ENCODE data around the gene PLEKHO2.
"Not testable (repeated sequence)": the region's sequence is repeated elsewhere in the genome, so short reads cannot be mapped to it uniquely, and the experiment has no call there.

The PLEKHO2 gene

DNA sequence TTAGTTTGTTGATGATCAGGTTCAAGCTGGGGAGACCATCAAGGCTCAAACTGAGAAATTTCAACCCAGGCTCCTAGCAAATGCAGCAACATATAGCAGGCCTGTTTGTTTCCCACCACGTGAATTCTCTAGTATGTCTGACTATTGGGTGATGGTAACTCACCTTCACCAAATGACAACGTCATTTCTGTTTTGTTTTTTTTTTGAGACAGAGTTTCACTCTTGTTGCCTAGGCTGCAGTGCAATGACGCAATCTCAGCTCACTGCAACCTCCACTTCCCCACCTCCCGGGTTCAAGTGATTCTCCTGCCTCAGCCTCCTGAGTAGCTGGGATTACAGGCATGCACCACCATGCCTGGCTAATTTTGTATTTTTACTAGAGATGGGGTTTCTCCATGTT, 26.8 kb upstream of the PLEKHO2 start:
- H2BK15ac ChIP-seq (ENCODE audit: low read length); H2BK5ac ChIP-seq (ENCODE audit: low read length); DNase-seq (ENCODE audit: low spot score); H3K23ac ChIP-seq (ENCODE audit: low read depth, low read length, poor library complexity); H3K9ac ChIP-seq (ENCODE audit: low read depth, low read length, poor library complexity); H3K27ac ChIP-seq (replicated peaks; ENCODE audit: low read length); H3K9me3 ChIP-seq (replicated peaks in 1 of 2; ENCODE audit: control insufficient read depth in 2 of 2, insufficient read depth in 1 of 2, low read depth in 1 of 2, low read length in 2 of 2); H4K91ac ChIP-seq (ENCODE audit: low read depth, low read length, poor library complexity); H2BK120ac ChIP-seq (ENCODE audit: low read depth, low read length); H4K8ac ChIP-seq (ENCODE audit: low read depth, low read length); H3K4me2 ChIP-seq (ENCODE audit: insufficient read depth, low read length, poor library complexity, severe bottlenecking); H3K4ac ChIP-seq (ENCODE audit: low read length); H2AK5ac ChIP-seq (ENCODE audit: low read depth, low read length); H3K4me3 ChIP-seq (ENCODE audit: low read length in 2 of 2); H3K79me1 ChIP-seq (ENCODE audit: low read depth, low read length); H2AFZ ChIP-seq (ENCODE audit: low read length); H3K14ac ChIP-seq (ENCODE audit: low read length); H3K18ac ChIP-seq (ENCODE audit: low read length); H3K27me3 ChIP-seq (ENCODE audit: control insufficient read depth in 3 of 3, insufficient read depth in 3 of 3, low read depth in 1 of 3, low read length in 3 of 3); H2BK12ac ChIP-seq (ENCODE audit: low read length): not testable (repeated sequence)
- Histone ChIP-seq H3K4me1 (ENCODE audit: control insufficient read depth in 2 of 2, insufficient read depth in 1 of 2, low read depth in 1 of 2, low read length in 2 of 2) (peaks cover 6 to 12% of the 10 kb centered on the region in 2 donors), H3K36me3 (replicated peaks in 1 of 2; ENCODE audit: control insufficient read depth in 2 of 2, insufficient read depth in 2 of 2, low read length in 2 of 2) (peaks cover 18 to 44% of the 10 kb centered on the region in 2 donors)
- WGBS, 2 donors (ENCODE audit: extremely low coverage in 2 of 2, insufficient read length in 2 of 2, insufficient replicate concordance in 1 of 2), result no CpG with 5 or more reads among the region's 4 CpGs

DNA sequence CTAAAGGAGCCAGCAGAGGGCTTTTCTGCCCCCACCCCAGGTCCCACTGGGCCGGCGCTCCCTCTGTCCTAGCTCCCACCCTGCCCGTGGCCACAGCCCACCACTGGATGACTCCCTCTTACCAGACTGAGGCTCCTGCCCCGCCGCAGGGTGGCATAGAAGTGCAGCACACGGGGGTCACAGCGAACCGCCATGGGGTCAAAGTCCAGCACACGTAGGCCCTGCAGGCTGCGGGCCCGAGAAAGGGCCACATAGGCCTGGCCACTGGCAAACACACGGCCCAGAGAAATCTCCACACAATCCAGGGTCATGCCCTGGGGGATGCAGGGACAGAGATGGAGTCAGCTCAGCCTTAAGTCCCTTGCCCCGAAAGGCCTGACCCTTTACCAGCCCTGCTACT, 25.3 kb upstream of the PLEKHO2 start:
- Histone ChIP-seq H2BK15ac (ENCODE audit: low read length) (no peak overlapping the region), H2BK120ac (ENCODE audit: low read depth, low read length) (no peak overlapping the region), H3K79me1 (ENCODE audit: low read depth, low read length) (no peaks in the 10 kb centered on the region), H3K14ac (ENCODE audit: low read length) (no peak overlapping the region), H2BK5ac (ENCODE audit: low read length) (no peak overlapping the region), H3K9ac (ENCODE audit: low read depth, low read length, poor library complexity) (no peak overlapping the region), H3K27me3 (ENCODE audit: control insufficient read depth in 3 of 3, insufficient read depth in 3 of 3, low read depth in 1 of 3, low read length in 3 of 3) (no peaks in the 10 kb centered on the region), H4K91ac (ENCODE audit: low read depth, low read length, poor library complexity) (no peak overlapping the region), H2AFZ (ENCODE audit: low read length) (no peak overlapping the region), H3K4me1 (ENCODE audit: control insufficient read depth in 2 of 2, insufficient read depth in 1 of 2, low read depth in 1 of 2, low read length in 2 of 2) (peaks cover 0 to 2% of the 10 kb centered on the region in 2 donors), H2AK5ac (ENCODE audit: low read depth, low read length) (no peak overlapping the region), H3K4ac (ENCODE audit: low read length) (no peak overlapping the region), H3K36me3 (replicated peaks in 1 of 2; ENCODE audit: control insufficient read depth in 2 of 2, insufficient read depth in 2 of 2, low read length in 2 of 2) (peaks cover 26 to 58% of the 10 kb centered on the region in 2 donors), H3K4me2 (ENCODE audit: insufficient read depth, low read length, poor library complexity, severe bottlenecking) (no peak overlapping the region), H3K27ac (replicated peaks; ENCODE audit: low read length) (no peak overlapping the region), H3K23ac (ENCODE audit: low read depth, low read length, poor library complexity) (no peak overlapping the region), H3K18ac (ENCODE audit: low read length) (no peak overlapping the region), H3K4me3 (ENCODE audit: low read length in 2 of 2) (no peak overlapping the region), H4K8ac (ENCODE audit: low read depth, low read length) (no peak overlapping the region), H2BK12ac (ENCODE audit: low read length) (no peak overlapping the region), H3K9me3 (replicated peaks in 1 of 2; ENCODE audit: control insufficient read depth in 2 of 2, insufficient read depth in 1 of 2, low read depth in 1 of 2, low read length in 2 of 2) (no peaks in the 10 kb centered on the region)
- DNase-seq (ENCODE audit: low spot score), result no peak
- no CpG with 5 or more reads among the region's 13 CpGs for WGBS, 2 donors (ENCODE audit: extremely low coverage in 2 of 2, insufficient read length in 2 of 2, insufficient replicate concordance in 1 of 2)

DNA sequence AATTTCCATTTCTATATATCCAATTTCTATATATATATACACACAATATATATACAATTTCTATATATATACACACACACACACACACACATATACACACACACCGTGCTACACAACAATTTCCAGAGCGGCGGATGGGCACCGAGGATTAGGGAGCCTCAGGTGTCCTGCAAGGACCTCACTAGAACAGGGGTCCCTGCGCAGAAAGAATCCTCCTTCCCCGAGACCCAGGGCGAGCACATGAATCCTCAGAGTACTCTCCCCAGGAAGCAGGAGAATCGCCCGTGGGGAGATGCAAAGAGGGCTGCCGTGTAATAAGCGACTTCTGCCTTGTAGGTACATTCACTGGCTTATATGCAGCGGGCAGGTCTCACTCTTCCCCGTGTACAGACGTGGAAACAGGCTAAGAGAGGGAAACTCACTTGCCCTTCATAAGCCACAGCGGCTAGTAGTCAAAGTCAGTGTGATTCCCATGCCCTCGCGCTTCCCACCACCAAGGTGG, 16.7 kb upstream of the PLEKHO2 start:
- H3K9me3 ChIP-seq (replicated peaks in 1 of 2; ENCODE audit: control insufficient read depth in 2 of 2, insufficient read depth in 1 of 2, low read depth in 1 of 2, low read length in 2 of 2), result peaks cover 0 to 1% of the 10 kb centered on the region in 2 donors
- peak overlapping the region; percentile 78 for H3K9ac ChIP-seq (ENCODE audit: low read depth, low read length, poor library complexity)
- DNase-seq (ENCODE audit: low spot score), result no peak
- H3K36me3 ChIP-seq (replicated peaks in 1 of 2; ENCODE audit: control insufficient read depth in 2 of 2, insufficient read depth in 2 of 2, low read length in 2 of 2), result peaks cover 18 to 32% of the 10 kb centered on the region in 2 donors
- no CpG with 5 or more reads among the region's 17 CpGs for WGBS, 2 donors (ENCODE audit: extremely low coverage in 2 of 2, insufficient read length in 2 of 2, insufficient replicate concordance in 1 of 2)
- H3K79me1 ChIP-seq (ENCODE audit: low read depth, low read length), result no peaks in the 10 kb centered on the region
- H2BK15ac ChIP-seq (ENCODE audit: low read length), result no peak overlapping the region
- H2BK12ac ChIP-seq (ENCODE audit: low read length), result no peak overlapping the region
- H3K4me3 ChIP-seq (ENCODE audit: low read length in 2 of 2), result peak overlapping the region; percentile 79 to 94
- no peak overlapping the region for H3K14ac ChIP-seq (ENCODE audit: low read length)
- peaks cover 5 to 8% of the 10 kb centered on the region in 2 donors for H3K4me1 ChIP-seq (ENCODE audit: control insufficient read depth in 2 of 2, insufficient read depth in 1 of 2, low read depth in 1 of 2, low read length in 2 of 2)
- no peak overlapping the region for H3K23ac ChIP-seq (ENCODE audit: low read depth, low read length, poor library complexity)
- no peak overlapping the region for H2BK120ac ChIP-seq (ENCODE audit: low read depth, low read length)
- H3K27me3 ChIP-seq (ENCODE audit: control insufficient read depth in 3 of 3, insufficient read depth in 3 of 3, low read depth in 1 of 3, low read length in 3 of 3), result peaks cover 0 to 4% (median 0%) of the 10 kb centered on the region in 3 experiments
- peak overlapping the region; percentile 4 for H3K18ac ChIP-seq (ENCODE audit: low read length)
- H3K4ac ChIP-seq (ENCODE audit: low read length), result no peak overlapping the region
- H4K91ac ChIP-seq (ENCODE audit: low read depth, low read length, poor library complexity), result no peak overlapping the region
- no peak overlapping the region for H2AK5ac ChIP-seq (ENCODE audit: low read depth, low read length)
- H2AFZ ChIP-seq (ENCODE audit: low read length), result peak overlapping the region; percentile 88
- H4K8ac ChIP-seq (ENCODE audit: low read depth, low read length), result no peak overlapping the region
- no peak overlapping the region for H2BK5ac ChIP-seq (ENCODE audit: low read length)
- H3K4me2 ChIP-seq (ENCODE audit: insufficient read depth, low read length, poor library complexity, severe bottlenecking), result peak overlapping the region; percentile 84
- peak overlapping the region; percentile 29 for H3K27ac ChIP-seq (replicated peaks; ENCODE audit: low read length)

DNA sequence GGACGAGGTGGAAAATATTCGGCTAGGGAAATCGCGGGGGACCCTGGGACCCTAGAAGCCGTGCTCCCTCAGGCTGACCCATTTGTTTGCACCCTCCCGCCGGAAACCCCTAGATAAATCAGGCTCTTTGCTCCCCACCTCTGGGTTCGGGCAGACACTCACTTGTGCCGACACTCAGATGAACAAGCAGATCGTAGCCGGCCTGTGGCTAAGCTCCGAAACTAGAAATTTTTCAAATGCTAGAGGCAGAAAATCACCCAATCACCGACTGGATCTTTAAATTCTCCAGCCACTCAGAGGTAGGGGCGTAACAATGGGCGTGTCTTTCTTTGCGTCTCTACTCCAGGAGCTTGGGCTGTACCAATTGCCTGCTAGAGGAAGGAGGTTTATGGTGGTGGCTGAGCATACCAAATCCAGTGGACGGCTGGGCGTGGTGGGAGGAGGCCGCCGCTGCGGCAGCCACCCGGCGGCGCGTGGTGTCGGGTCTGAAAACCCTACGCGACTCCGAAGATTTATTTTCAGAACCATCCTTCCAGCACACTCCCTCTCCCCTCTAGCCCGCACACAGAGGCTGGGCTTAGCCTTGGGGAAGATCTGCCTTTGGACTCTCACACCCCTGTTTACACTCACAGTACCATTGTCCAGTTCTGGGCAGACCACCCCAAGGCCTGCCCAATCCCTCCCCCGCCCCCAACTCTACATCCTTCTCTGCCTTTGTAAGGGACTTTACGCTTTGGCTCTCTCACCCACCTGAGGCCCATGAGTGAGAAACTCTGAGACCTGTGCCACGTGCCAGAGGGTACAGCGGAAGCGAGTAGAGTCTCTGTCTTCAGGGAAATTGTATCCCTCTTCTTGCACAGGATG, 16.1 kb upstream of the PLEKHO2 start, which contains the start of gene PIF1:
Gene PIF1 (minus strand): TSS at position 217 of the 864 bp plus-strand sequence. CDS start 1,312 bp downstream, outside the sequence.
- Histone ChIP-seq H3K36me3 (replicated peaks in 1 of 2; ENCODE audit: control insufficient read depth in 2 of 2, insufficient read depth in 2 of 2, low read length in 2 of 2) (peaks cover 15 to 26% of the 10 kb centered on the region in 2 donors), H2BK120ac (ENCODE audit: low read depth, low read length) (no peak within 1 kb of the TSS), H3K14ac (ENCODE audit: low read length) (no peak within 1 kb of the TSS), H3K4ac (ENCODE audit: low read length) (no peak within 1 kb of the TSS), H3K18ac (ENCODE audit: low read length) (peak within 1 kb of the TSS; percentile 44), H2BK15ac (ENCODE audit: low read length) (no peak within 1 kb of the TSS), H3K27me3 (ENCODE audit: control insufficient read depth in 3 of 3, insufficient read depth in 3 of 3, low read depth in 1 of 3, low read length in 3 of 3) (peaks cover 0 to 4% (median 0%) of the 10 kb centered on the region in 3 experiments), H4K8ac (ENCODE audit: low read depth, low read length) (no peak within 1 kb of the TSS), H4K91ac (ENCODE audit: low read depth, low read length, poor library complexity) (no peak within 1 kb of the TSS), H3K23ac (ENCODE audit: low read depth, low read length, poor library complexity) (no peak within 1 kb of the TSS), H3K9me3 (replicated peaks in 1 of 2; ENCODE audit: control insufficient read depth in 2 of 2, insufficient read depth in 1 of 2, low read depth in 1 of 2, low read length in 2 of 2) (peaks cover 0 to 1% of the 10 kb centered on the region in 2 donors), H2AFZ (ENCODE audit: low read length) (peak within 1 kb of the TSS; percentile 88), H3K27ac (replicated peaks; ENCODE audit: low read length) (peak within 1 kb of the TSS; percentile 75), H2BK12ac (ENCODE audit: low read length) (no peak within 1 kb of the TSS), H2BK5ac (ENCODE audit: low read length) (no peak within 1 kb of the TSS), H3K79me1 (ENCODE audit: low read depth, low read length) (no peaks in the 10 kb centered on the region), H2AK5ac (ENCODE audit: low read depth, low read length) (no peak within 1 kb of the TSS), H3K4me3 (ENCODE audit: low read length in 2 of 2) (peak within 1 kb of the TSS; percentile 79 to 94), H3K9ac (ENCODE audit: low read depth, low read length, poor library complexity) (peak within 1 kb of the TSS; percentile 78), H3K4me1 (ENCODE audit: control insufficient read depth in 2 of 2, insufficient read depth in 1 of 2, low read depth in 1 of 2, low read length in 2 of 2) (peaks cover 5 to 8% of the 10 kb centered on the region in 2 donors), H3K4me2 (ENCODE audit: insufficient read depth, low read length, poor library complexity, severe bottlenecking) (peak within 1 kb of the TSS; percentile 84)
- DNase-seq (ENCODE audit: low spot score), result peak; percentile 98
- WGBS, 2 donors (ENCODE audit: extremely low coverage in 2 of 2, insufficient read length in 2 of 2, insufficient replicate concordance in 1 of 2), result no CpG with 5 or more reads among the region's 35 CpGs
